ENCODE data around the gene RBL1. TPM values are rescaled to one million over a fixed set of nuclear protein-coding genes. Genes with fewer than 3 reads are reported as not detected.

Gene RBL1, protein sequence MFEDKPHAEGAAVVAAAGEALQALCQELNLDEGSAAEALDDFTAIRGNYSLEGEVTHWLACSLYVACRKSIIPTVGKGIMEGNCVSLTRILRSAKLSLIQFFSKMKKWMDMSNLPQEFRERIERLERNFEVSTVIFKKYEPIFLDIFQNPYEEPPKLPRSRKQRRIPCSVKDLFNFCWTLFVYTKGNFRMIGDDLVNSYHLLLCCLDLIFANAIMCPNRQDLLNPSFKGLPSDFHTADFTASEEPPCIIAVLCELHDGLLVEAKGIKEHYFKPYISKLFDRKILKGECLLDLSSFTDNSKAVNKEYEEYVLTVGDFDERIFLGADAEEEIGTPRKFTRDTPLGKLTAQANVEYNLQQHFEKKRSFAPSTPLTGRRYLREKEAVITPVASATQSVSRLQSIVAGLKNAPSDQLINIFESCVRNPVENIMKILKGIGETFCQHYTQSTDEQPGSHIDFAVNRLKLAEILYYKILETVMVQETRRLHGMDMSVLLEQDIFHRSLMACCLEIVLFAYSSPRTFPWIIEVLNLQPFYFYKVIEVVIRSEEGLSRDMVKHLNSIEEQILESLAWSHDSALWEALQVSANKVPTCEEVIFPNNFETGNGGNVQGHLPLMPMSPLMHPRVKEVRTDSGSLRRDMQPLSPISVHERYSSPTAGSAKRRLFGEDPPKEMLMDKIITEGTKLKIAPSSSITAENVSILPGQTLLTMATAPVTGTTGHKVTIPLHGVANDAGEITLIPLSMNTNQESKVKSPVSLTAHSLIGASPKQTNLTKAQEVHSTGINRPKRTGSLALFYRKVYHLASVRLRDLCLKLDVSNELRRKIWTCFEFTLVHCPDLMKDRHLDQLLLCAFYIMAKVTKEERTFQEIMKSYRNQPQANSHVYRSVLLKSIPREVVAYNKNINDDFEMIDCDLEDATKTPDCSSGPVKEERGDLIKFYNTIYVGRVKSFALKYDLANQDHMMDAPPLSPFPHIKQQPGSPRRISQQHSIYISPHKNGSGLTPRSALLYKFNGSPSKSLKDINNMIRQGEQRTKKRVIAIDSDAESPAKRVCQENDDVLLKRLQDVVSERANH
- total RNA-seq = 10 to 100 TPM; 14.2 to 15.3 TPM
- 6.0 TPM for polyA plus RNA-seq (ENCODE audit: insufficient read depth, low read depth, low replicate concordance)
- long read RNA-seq, donor 1, partial matches to known transcripts = 0 of 1 reads
- long read RNA-seq, donor 1, other reads (novel, unspliced or antisense) = 0 of 1 reads
- long read RNA-seq, donor 2, partial matches to known transcripts = 0 of 1 reads
- long read RNA-seq, donor 2, other reads (novel, unspliced or antisense) = 0 of 1 reads

DNA sequence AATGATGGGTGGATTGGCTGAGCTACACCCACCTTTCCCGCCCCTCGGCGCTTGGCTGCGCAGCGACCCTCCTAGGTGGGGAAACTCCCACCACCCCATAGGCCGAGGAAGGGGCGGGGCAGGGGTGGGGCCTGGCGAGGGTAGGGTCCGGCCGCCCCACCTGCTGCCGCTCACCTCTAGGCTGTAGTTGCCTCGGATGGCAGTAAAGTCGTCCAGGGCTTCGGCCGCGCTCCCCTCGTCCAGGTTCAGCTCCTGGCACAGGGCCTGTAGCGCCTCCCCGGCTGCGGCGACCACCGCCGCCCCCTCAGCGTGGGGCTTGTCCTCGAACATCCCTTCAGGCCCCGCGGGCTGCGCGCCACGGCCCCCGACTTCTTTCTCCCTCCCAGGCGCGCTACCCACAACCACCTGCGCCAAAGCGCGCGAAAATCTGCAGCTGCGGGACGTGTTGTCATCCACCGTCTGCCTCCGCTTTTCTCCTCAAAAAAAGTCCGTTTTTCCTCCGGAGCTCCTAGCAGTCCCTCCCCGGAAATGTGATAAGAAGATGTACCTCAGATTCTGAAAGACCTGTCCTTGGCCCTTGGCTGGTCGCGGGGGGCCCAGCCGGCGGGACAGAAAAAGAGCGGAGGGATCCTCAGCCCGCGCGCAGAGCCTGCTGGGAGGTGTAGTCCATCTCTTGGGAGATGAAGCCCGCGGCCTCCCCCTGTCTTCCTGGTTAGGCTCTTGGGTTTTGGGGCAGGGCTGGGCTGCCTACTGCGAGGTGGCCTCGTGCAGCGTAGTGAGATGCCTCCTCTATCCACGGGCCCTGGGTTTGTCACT is at the start of gene RBL1:
Gene RBL1, minus strand, starts transcription at position 399 of the 816 bp plus-strand sequence. Its CDS starts 69 bp downstream, at position 330.
- Histone ChIP-seq H3K4me3 (peak within 1 kb of the TSS; percentile 83 to 92), H3K27me3 (no peaks in the 10 kb centered on the region), H3K4me1 (peaks cover 7% of the 10 kb centered on the region), H3K27ac (peak within 1 kb of the TSS; percentile 83 to 86), H3K36me3 (ENCODE audit: low read depth, missing control alignments) (no peaks in the 10 kb centered on the region), H3K9me3 (no peaks in the 10 kb centered on the region)
- DNase-seq = peak; percentile 91
- WGBS, 2 donors = 0% methylated on average over 32 to 57 of the region's 58 CpGs
- TF ChIP-seq POLR2A (IDR thresholded peaks at IDR 0.05) = no peak
- TF ChIP-seq, protein P1, sequence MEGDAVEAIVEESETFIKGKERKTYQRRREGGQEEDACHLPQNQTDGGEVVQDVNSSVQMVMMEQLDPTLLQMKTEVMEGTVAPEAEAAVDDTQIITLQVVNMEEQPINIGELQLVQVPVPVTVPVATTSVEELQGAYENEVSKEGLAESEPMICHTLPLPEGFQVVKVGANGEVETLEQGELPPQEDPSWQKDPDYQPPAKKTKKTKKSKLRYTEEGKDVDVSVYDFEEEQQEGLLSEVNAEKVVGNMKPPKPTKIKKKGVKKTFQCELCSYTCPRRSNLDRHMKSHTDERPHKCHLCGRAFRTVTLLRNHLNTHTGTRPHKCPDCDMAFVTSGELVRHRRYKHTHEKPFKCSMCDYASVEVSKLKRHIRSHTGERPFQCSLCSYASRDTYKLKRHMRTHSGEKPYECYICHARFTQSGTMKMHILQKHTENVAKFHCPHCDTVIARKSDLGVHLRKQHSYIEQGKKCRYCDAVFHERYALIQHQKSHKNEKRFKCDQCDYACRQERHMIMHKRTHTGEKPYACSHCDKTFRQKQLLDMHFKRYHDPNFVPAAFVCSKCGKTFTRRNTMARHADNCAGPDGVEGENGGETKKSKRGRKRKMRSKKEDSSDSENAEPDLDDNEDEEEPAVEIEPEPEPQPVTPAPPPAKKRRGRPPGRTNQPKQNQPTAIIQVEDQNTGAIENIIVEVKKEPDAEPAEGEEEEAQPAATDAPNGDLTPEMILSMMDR (IDR thresholded peaks at IDR 0.05) = peak; percentile 23 to 38 (median 31)
- intact Hi-C loops (cut with DNase I; ENCODE audit: low total_unique reads) = no loop called here

DNA sequence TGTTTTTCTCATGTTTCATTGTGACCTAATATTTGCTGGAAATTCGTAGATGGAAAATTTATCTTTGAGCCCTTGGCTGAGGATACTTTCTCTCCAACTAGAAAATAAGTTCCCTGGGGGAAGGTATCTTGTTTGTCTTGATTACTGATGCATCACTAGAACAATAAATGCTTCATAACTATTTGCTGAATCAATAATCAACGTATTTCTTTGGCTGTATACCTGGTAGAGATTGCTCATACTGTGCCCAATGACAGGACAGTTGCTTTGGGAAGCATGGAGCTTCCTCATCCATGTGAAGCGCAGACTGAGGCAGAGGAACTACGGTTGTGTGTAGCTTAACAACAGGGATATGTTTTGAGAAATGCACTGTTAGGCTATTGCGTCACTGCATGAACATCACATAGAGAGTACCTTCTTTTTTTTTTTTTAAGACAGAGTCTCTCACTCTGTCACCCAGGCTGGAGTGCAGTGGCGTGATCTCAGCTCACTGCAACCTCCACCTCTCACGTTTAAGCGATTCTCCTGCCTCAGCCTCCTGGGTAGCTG is 49.1 kb upstream of the RBL1 start:
- Histone ChIP-seq H3K36me3 (ENCODE audit: low read depth, missing control alignments) (no peaks in the 10 kb centered on the region), H3K27ac (no peak overlapping the region), H3K27me3 (no peaks in the 10 kb centered on the region), H3K9me3 (no peaks in the 10 kb centered on the region), H3K4me3 (no peak overlapping the region), H3K4me1 (no peaks in the 10 kb centered on the region)
- no peak for DNase-seq
- WGBS, 2 donors = 94 to 95% methylated on average over 8 of the region's 8 CpGs
- intact Hi-C loops (cut with DNase I; ENCODE audit: low total_unique reads) = no loop called here
- TF ChIP-seq, protein P1 (IDR thresholded peaks at IDR 0.05) = no peak
- no peak for TF ChIP-seq POLR2A (IDR thresholded peaks at IDR 0.05)

DNA sequence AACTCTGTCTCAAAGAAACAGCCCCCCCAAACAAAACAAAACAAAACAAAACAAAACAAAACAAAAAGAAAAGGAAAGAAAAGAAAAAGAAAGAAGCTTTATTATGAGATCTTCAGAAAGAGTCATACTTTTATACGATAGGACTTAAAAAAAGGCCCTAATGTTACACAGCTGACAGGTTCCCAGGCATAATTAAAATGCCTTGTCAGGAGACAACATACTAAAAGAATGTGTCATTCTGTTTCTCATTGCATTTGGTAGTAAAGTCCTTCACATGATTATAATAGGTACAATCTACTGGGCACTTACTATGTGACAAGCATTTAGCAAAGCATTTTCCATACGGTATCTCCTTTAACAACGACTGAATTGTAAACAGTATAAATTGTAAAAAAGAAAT is 46.9 kb upstream of the RBL1 start:
- Histone ChIP-seq H3K36me3 (ENCODE audit: low read depth, missing control alignments) (no peaks in the 10 kb centered on the region), H3K27ac (no peak overlapping the region), H3K4me1 (no peaks in the 10 kb centered on the region), H3K4me3 (no peak overlapping the region), H3K9me3 (no peaks in the 10 kb centered on the region), H3K27me3 (no peaks in the 10 kb centered on the region)
- WGBS, 2 donors = 89 to 93% methylated on average over 3 of the region's 3 CpGs
- TF ChIP-seq POLR2A (IDR thresholded peaks at IDR 0.05) = no peak
- TF ChIP-seq, protein P1 (IDR thresholded peaks at IDR 0.05) = no peak
- intact Hi-C loops (cut with DNase I; ENCODE audit: low total_unique reads) = no loop called here
- DNase-seq = no peak

DNA sequence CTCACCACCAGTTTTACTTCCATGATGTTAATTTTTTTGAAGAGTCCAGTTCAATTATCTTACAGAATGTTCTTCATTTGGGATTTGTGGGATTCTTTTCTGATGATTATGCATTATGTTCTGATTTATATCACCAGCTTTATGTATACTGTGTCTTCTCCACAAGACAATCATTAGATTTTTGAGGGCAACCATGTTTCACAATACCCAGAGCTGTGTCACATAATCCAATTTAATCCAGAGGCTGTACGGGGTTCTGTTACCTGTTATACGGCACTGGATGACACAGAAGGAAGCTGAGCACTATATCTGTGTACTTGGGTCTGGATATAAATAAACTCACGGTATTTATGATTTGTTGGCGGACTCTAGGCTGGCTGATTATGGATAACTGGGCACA is 41.8 kb upstream of the RBL1 start:
- intact Hi-C loops (cut with DNase I; ENCODE audit: low total_unique reads) = no loop called here
- TF ChIP-seq POLR2A (IDR thresholded peaks at IDR 0.05) = no peak
- TF ChIP-seq, protein P1 (IDR thresholded peaks at IDR 0.05) = no peak
- 92 to 97% methylated on average over 4 of the region's 4 CpGs for WGBS, 2 donors
- H3K27me3 ChIP-seq = no peaks in the 10 kb centered on the region
- DNase-seq = no peak
- H3K27ac ChIP-seq = no peak overlapping the region
- no peaks in the 10 kb centered on the region for H3K4me1 ChIP-seq
- no peaks in the 10 kb centered on the region for H3K9me3 ChIP-seq
- H3K4me3 ChIP-seq = no peak overlapping the region
- H3K36me3 ChIP-seq (ENCODE audit: low read depth, missing control alignments) = peaks cover 4% of the 10 kb centered on the region
